Activated CD8-positive, alpha-beta T cell treated with anti-CD3 and anti-CD28 coated beads for 36 hours (primary cell): ENCODE measurements around the gene BDKRB2. TPM values are rescaled to one million over a fixed set of nuclear protein-coding genes. Genes with fewer than 3 reads are reported as not detected.

Source experiments
- ATAC-seq: fragments of 200-7000 bp; cut with Tn5 transposase; one replicate; pipeline ENCODE4 v1.10.0; 2021; ENCODE audit warnings: mild to moderate bottlenecking, moderate library complexity
- CTCF ChIA-PET: fragments of 350-600 bp; sonication (Branson Sonifier 250); formaldehyde crosslinking; loops from one replicate; lab custom pipeline; 2021; ENCODE audit warnings: antibody characterized with exemption; lab: Charles Lee
- POLR2A ChIA-PET: fragments of 350-600 bp; sonication (Branson Sonifier 250); formaldehyde crosslinking; loops from one replicate; lab custom pipeline; 2021; ENCODE audit warnings: antibody characterized with exemption; lab: Charles Lee
- DNase-seq: peaks from one replicate; pipeline ENCODE4 v3.0.0-alpha.2; 2020
- H3K27ac Mint-ChIP-seq: one replicate; pipeline ENCODE4 v1.8.0; 2021; ENCODE audit warnings: mild to moderate bottlenecking, mixed read lengths
- H3K27me3 Mint-ChIP-seq: one replicate; pipeline ENCODE4 v1.8.0; 2021; ENCODE audit warnings: mixed read lengths
- H3K36me3 Mint-ChIP-seq: one replicate; pipeline ENCODE4 v1.8.0; 2021; ENCODE audit warnings: low read depth, mixed read lengths
- H3K4me1 Mint-ChIP-seq: one replicate; pipeline ENCODE4 v1.8.0; 2021; ENCODE audit warnings: low read depth, mixed read lengths
- H3K4me3 Mint-ChIP-seq: one replicate; pipeline ENCODE4 v1.8.0; 2021; ENCODE audit warnings: mild to moderate bottlenecking, moderate library complexity, mixed read lengths
- H3K9me3 Mint-ChIP-seq: one replicate; pipeline ENCODE4 v1.8.0; 2021; ENCODE audit warnings: mixed read lengths
- CTCF ChIP-seq: fragments of 200-600 bp; IDR thresholded peaks from one replicate; pipeline ENCODE4 v1.8.0; 2022; ENCODE audit warnings: antibody characterized with exemption, mild to moderate bottlenecking
- intact Hi-C: fragments of 100-400 bp; cut with micrococcal nuclease; formaldehyde crosslinking; loops from one replicate; pipeline ENCODE4 v1.10.0; 2022
- total RNA-seq, 2 experiments: library from RNA; stranded (reverse); gene quantifications; one replicate each; pipeline ENCODE4 v1.2.3, GENCODE V29; 2021

Gene BDKRB2
- total RNA-seq, 2 experiments from 2014 or later: not detected

- Mint-ChIP-seq H3K27me3 (peaks cover 1% of the 10 kb centered on the region), H3K9me3 (peaks cover 6% of the 10 kb centered on the region), H3K4me3 (no peak overlapping the region), H3K4me1 (peaks cover 2% of the 10 kb centered on the region), H3K27ac (no peak overlapping the region), H3K36me3 (no peaks in the 10 kb centered on the region)
- DNase-seq: peak; percentile 78
- intact Hi-C loops: loop anchor here (2.0 kb wide), 1 partner anchor 175 kb away; no protein-coding TSS in a partner anchor
- ChIA-PET POLR2A (no interaction called here), CTCF (interaction anchor here (0.6 to 6.8 kb wide), 22 partner anchors 10 to 715 kb away, joined by 3 to 75 read pairs (median 4); no protein-coding TSS in a partner anchor)
- peak; percentile 60 for ATAC-seq
- TF ChIP-seq CTCF: peak; percentile 96
These were observed 70.8 kb downstream of the BDKRB2 start for GRCh38 chr14:96275177-96276112.

DNA sequence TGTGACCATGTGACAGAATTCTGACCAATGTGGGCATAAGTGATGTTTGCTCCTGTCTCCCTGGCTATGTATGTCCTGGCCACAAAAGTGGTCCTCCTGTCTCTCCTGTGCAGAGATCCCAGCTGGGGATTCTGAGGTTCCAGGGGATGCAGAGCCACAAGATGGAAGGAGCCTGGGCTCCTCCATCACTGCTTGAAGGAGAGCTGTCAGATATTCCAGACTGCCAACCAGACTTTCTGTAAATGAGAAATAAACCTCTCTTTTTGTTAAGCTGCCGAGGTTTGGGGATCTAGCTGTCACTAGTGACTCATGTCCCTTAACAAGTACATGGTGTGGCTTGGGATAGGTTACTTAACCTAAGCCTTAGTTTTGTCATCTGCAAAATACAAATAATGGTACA, 73.3 kb downstream of the BDKRB2 start:
- no peak for ATAC-seq
- Mint-ChIP-seq H3K4me1 (peaks cover 2% of the 10 kb centered on the region), H3K27me3 (peaks cover 1% of the 10 kb centered on the region), H3K27ac (no peak overlapping the region), H3K36me3 (no peaks in the 10 kb centered on the region), H3K9me3 (peaks cover 6% of the 10 kb centered on the region), H3K4me3 (no peak overlapping the region)
- CTCF ChIA-PET: interaction anchor here (1.4 to 6.8 kb wide), 3 partner anchors 14 to 176 kb away, joined by 3 to 75 read pairs (median 5); no protein-coding TSS in a partner anchor
- POLR2A ChIA-PET: no interaction called here
- no peak for TF ChIP-seq CTCF
- intact Hi-C loops: no loop called here
- DNase-seq: no peak

GRCh38 chr14:96279564-96279963, 74.9 kb downstream of the BDKRB2 start:
- no peak for TF ChIP-seq CTCF
- H3K36me3 Mint-ChIP-seq: peaks cover 2% of the 10 kb centered on the region
- peaks cover 6% of the 10 kb centered on the region for H3K9me3 Mint-ChIP-seq
- H3K27ac Mint-ChIP-seq: no peak overlapping the region
- H3K4me1 Mint-ChIP-seq: peaks cover 2% of the 10 kb centered on the region
- ATAC-seq (no peak), DNase-seq (no peak)
- intact Hi-C loops: no loop called here
- H3K4me3 Mint-ChIP-seq: no peak overlapping the region
- CTCF ChIA-PET: interaction anchor here (6.8 kb wide), 1 partner anchor 178 kb away, joined by 75 read pairs; no protein-coding TSS in a partner anchor
- POLR2A ChIA-PET: interaction anchor here (1.0 kb wide), 1 partner anchor 17 kb away, joined by 3 read pairs; no protein-coding TSS in a partner anchor
- peaks cover 1% of the 10 kb centered on the region for H3K27me3 Mint-ChIP-seq

- DNase-seq (no peak), ATAC-seq (no peak)
- Mint-ChIP-seq H3K4me3 (no peak overlapping the region), H3K4me1 (peaks cover 2% of the 10 kb centered on the region), H3K27me3 (peaks cover 1% of the 10 kb centered on the region), H3K27ac (no peak overlapping the region), H3K36me3 (peaks cover 2% of the 10 kb centered on the region), H3K9me3 (peaks cover 6% of the 10 kb centered on the region)
- TF ChIP-seq CTCF: no peak
- intact Hi-C loops: no loop called here
- ChIA-PET CTCF (interaction anchor here (6.8 kb wide), 1 partner anchor 178 kb away, joined by 75 read pairs; no protein-coding TSS in a partner anchor), POLR2A (interaction anchor here (1.0 kb wide), 1 partner anchor 16 kb away, joined by 3 read pairs; no protein-coding TSS in a partner anchor)
These were observed 75.5 kb downstream of the BDKRB2 start for GRCh38 chr14:96280104-96280503.
